GM12872 (cell line): ENCODE measurements around the gene LRP1B.

ENCODE experiments used
- TF ChIP-seq, protein P1 (sequence below): IDR thresholded peaks from 3 replicates; pipeline ENCODE4 v1.5.1; 2011; ENCODE audit warnings: low read depth, mild to moderate bottlenecking, low read length, moderate library complexity; ENCODE audit not compliant: insufficient read depth

LRP1B gene

GRCh38 chr2:140504601-140505000 is 1626.2 kb downstream of the LRP1B start:
- TF ChIP-seq, protein P1, sequence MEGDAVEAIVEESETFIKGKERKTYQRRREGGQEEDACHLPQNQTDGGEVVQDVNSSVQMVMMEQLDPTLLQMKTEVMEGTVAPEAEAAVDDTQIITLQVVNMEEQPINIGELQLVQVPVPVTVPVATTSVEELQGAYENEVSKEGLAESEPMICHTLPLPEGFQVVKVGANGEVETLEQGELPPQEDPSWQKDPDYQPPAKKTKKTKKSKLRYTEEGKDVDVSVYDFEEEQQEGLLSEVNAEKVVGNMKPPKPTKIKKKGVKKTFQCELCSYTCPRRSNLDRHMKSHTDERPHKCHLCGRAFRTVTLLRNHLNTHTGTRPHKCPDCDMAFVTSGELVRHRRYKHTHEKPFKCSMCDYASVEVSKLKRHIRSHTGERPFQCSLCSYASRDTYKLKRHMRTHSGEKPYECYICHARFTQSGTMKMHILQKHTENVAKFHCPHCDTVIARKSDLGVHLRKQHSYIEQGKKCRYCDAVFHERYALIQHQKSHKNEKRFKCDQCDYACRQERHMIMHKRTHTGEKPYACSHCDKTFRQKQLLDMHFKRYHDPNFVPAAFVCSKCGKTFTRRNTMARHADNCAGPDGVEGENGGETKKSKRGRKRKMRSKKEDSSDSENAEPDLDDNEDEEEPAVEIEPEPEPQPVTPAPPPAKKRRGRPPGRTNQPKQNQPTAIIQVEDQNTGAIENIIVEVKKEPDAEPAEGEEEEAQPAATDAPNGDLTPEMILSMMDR, result no peak

DNA sequence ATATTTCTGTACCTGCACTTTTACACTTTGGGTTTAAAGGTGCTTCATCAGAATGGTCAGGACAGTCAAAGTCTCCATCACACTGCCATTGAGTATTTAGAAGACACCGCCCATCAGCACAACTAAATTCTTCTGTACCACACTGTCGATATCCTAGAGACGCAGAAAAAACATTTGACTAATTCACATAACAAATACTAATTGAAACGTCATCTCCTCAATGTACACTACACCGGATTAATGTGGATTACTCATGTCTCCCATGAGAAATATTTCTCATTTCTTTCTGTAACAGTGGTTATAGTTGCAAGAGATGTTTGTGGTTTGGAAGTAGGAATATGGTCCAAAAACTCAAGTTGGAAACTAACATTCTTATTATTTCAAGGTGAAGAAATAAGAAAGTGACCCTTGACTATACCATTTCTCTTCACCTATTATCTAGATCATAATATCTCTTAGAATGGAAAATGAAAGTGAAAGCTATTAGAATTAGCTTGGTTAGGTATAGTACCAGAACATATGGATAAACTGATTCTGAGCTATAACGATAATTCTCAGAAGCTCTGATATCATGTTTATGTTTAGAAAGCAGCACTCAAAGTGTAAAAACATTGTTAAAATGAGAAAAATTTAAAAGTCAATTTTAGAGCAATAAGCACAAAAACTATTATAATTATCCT is 1627.7 kb downstream of the LRP1B start:
- TF ChIP-seq, protein P1, result no peak

DNA sequence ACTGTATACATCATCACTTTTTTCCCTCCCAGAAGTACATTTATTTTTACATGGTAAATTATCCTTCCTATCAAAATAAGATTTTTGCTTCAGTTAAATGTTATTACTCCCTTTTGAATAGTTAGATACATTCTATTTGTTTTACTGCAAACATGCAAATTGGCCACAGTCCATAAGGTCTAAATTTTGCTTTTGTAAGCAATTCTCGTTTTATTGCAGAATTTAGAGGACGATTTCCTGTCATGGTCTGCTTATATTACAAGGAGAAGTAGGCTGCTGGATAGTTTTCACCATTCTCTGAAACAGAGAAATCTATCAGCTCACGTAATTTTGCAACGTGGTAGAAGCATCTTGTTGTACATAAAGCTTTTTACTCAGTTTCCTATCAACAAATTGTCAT is 1632.5 kb downstream of the LRP1B start:
- TF ChIP-seq, protein P1, result no peak

DNA sequence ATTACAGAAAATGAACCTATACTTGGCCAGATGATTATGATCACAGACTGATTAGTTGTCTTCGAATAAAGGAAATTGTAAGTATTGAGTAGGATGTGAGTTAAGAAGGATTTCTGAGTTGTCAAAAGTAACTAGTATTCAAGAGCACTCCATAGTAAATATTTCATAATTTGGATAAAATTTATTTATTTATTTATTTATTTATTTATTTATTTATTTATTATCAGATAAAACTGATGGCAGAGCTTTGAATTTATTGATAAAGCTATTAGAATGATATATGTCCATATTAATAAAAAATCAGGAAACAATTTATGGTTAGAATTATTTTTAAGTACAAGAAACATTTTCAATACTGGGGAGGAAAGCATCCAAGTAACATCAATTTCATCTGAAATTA is 1634.1 kb downstream of the LRP1B start:
- TF ChIP-seq, protein P1, result no peak

- TF ChIP-seq, protein P1, result no peak
Observed at GRCh38 chr2:140491876-140492275, 1638.9 kb downstream of the LRP1B start.

DNA sequence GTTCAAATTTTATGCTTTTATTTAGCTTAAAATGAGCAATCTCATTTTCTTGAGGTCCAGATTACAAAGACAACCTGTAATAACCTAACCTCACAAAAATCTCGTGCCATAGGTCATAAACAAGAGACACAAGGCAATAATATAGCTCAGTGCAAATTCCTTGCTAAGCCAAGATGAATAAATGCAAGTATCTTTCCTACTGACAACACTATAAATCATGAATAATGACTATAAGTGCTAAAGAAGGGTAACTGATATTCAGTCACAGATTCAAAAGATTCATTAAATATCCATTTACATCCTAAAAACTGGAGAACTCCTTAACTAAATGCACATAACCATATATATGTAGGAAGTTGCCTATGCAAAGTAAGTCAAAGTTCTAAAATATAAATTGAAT is 1641.6 kb downstream of the LRP1B start:
- TF ChIP-seq, protein P1, result no peak

DNA sequence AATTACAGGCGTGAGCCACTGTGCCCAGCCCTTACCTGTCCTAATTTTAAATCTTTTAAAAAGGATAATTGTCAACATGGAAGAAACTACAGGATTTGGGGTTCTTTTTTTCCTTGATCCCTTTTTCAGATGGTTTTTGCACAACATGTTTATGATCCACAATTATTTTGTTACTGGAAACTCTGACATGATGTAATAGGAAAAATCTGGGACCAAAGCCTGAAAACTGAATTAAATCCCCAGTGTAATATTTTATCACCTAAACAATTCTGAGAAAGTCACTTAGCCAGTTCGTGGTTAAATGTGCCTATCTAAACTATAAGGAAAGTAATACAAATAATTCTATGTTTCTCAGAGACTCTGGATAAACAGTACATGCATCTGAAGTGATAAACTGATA is 1649.7 kb downstream of the LRP1B start:
- TF ChIP-seq, protein P1, result no peak
